ENCODE measurements around the gene EVX2. TPM values are rescaled to one million over a fixed set of nuclear protein-coding genes. Genes with fewer than 3 reads are reported as not detected.

Gene EVX2
- total and polyA plus RNA-seq, 2 of the 4 experiments (the other 2 are of a cell fraction): not detected

DNA sequence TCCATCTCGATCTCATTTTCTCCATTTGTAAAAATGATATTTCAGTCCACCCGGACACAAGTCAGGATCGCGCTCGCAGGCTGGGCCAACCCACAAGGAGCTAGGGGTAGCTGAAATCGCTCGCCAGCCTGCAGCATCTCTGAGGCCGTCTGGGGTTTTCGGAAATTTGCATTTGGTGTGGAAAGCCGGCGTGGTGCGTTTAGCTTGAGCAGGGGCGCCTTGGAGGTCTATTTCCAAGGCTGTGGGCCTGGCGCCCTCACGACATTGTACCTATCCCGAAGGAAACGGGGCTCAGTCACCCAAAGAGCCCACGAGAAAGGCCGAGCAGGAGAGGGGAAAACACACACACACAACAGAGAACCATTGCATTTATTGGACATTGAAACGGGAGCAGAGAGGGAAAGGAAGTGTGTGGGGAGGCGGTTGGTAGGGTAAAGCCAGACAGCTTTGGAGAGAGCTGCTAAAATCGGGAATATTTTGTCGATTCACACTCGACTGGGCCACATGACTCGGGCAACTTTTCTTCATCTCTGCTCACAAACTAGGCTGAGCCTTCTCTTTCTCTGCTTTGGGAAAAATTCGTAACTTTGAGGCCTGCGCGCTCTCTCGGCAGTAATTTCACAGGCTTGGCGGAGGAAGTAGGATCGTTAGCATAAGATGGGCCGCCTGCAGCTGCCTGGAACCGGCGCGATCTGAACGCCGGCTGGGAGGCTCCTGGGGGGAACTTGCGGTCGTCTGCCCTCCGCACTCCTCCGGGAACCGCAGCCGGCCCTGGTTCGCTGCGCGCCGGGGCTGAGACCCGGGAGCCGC lies 44.6 kb upstream of the EVX2 start:
- no peak overlapping the region for H3K4me2 ChIP-seq (ENCODE audit: low read depth, low read length)
- no peaks in the 10 kb centered on the region; the same call in 1 of the 2 replicates for H3K9me3 ChIP-seq (ENCODE audit: control insufficient read depth, insufficient read depth, low read length)
- intact Hi-C loops (cut with micrococcal nuclease) (no loop called here), in situ Hi-C loops (cut with MboI; ENCODE audit: low sequenced_read_pairs) (loop anchor here (5.0 to 10.0 kb wide), 4 partner anchors 326 to 1026 kb away; no protein-coding TSS in a partner anchor), dilution Hi-C loops (cut with HindIII; ENCODE audit: low sequenced_read_pairs, unreplicated experiment) (no loop called here)
- H2BK20ac ChIP-seq (ENCODE audit: low read depth, low read length): no peak overlapping the region
- H3K14ac ChIP-seq (replicated peaks; ENCODE audit: low read depth, low read length): no peak overlapping the region
- H4K5ac ChIP-seq (ENCODE audit: low read depth, low read length): no peak overlapping the region
- no peak overlapping the region for H2BK5ac ChIP-seq (ENCODE audit: low read depth, low read length, poor library complexity, severe bottlenecking)
- no peak overlapping the region for H3K4ac ChIP-seq (ENCODE audit: low read depth, low read length)
- ChIA-PET CTCF (interaction anchor here (0.6 to 3.7 kb wide), 9 partner anchors 323 to 1033 kb away, joined by 3 to 22 read pairs (median 5); no protein-coding TSS in a partner anchor), POLR2A (ENCODE audit: unreplicated experiment) (no interaction called here)
- 0% methylated on average over 1 of the region's 49 CpGs; no CpG with 5 or more reads in 1 of the 2 experiments for WGBS, 2 experiments (ENCODE audit: extremely low coverage in 2 of 2, insufficient read length in 1 of 2)
- no peak overlapping the region for H2AK9ac ChIP-seq (replicated peaks; ENCODE audit: low read depth, low read length, poor library complexity)
- no peak overlapping the region for H3K56ac ChIP-seq (ENCODE audit: extremely low read depth, insufficient read depth, low read length)
- no peak for DNase-seq
- no peak overlapping the region for H2BK120ac ChIP-seq (ENCODE audit: low read depth, low read length)
- no peak overlapping the region for H3K18ac ChIP-seq (ENCODE audit: low read depth, low read length)
- H3K27me3 ChIP-seq (ENCODE audit: control insufficient read depth, insufficient read depth, low read length): peaks cover 87% of the 10 kb centered on the region
- no peak overlapping the region for H3K9ac ChIP-seq (ENCODE audit: low read depth, low read length)
- H4K91ac ChIP-seq (ENCODE audit: insufficient read depth, low read depth, low read length): no peak overlapping the region
- no peaks in the 10 kb centered on the region; the same call in 1 of the 2 replicates for H4K20me1 ChIP-seq (ENCODE audit: insufficient read depth, low read length)
- H3K79me1 ChIP-seq (ENCODE audit: low read depth in 1 of 2, low read length in 2 of 2): no peaks in the 10 kb centered on the region
- ATAC-seq (ENCODE audit: low read depth): no peak
- H3K4me3 ChIP-seq (ENCODE audit: insufficient read depth, low read depth, low read length): no peak overlapping the region
- H3K36me3 ChIP-seq (ENCODE audit: control insufficient read depth, insufficient read depth, low read length): no peaks in the 10 kb centered on the region
- H3K27ac ChIP-seq (ENCODE audit: insufficient read depth, low read length): no peak overlapping the region
- H2AK5ac ChIP-seq (ENCODE audit: low read depth, low read length): no peak overlapping the region
- BruUV-seq (replicated peaks): no TSS peak
- no peak overlapping the region for H2BK15ac ChIP-seq (ENCODE audit: low read depth, low read length)
- H2AFZ ChIP-seq (replicated peaks; ENCODE audit: low read length, poor library complexity): peak overlapping the region; percentile 34
- no peak overlapping the region; the same call in 1 of the 2 replicates for H3K23ac ChIP-seq (ENCODE audit: low read depth, low read length)
- no peak overlapping the region for H4K8ac ChIP-seq (ENCODE audit: low read depth in 2 of 2, low read length in 2 of 2)
- no peaks in the 10 kb centered on the region for H3K4me1 ChIP-seq (ENCODE audit: control insufficient read depth, insufficient read depth, low read length)
- H3K9me1 ChIP-seq (ENCODE audit: insufficient read depth, low read length): no peaks in the 10 kb centered on the region
- TF ChIP-seq MAFK (IDR thresholded peaks at IDR 0.05; ENCODE audit: low read depth, low read length) (no peak), RCOR1 (IDR thresholded peaks at IDR 0.05; ENCODE audit: insufficient replicate concordance, low read length) (no peak), CEBPB (IDR thresholded peaks at IDR 0.05; ENCODE audit: low read depth, low read length) (no peak), NFE2L2 (IDR thresholded peaks at IDR 0.05; ENCODE audit: low read depth, low read length) (no peak), BHLHE40 (IDR thresholded peaks at IDR 0.05; ENCODE audit: low read depth, low read length) (no peak), MAZ (IDR thresholded peaks at IDR 0.05; ENCODE audit: borderline replicate concordance, low read depth, low read length) (no peak), FOS (IDR thresholded peaks at IDR 0.05; ENCODE audit: low read depth, low read length) (no peak), RAD21 (IDR thresholded peaks at IDR 0.05; ENCODE audit: low read length) (no peak), POLR2A (IDR thresholded peaks at IDR 0.05; ENCODE audit: low read depth, low read length) (no peak), MXI1 (IDR thresholded peaks at IDR 0.05; ENCODE audit: borderline replicate concordance, low read depth, low read length) (no peak), RFX5 (IDR thresholded peaks at IDR 0.05; ENCODE audit: low read depth, low read length) (no peak), CHD1 (IDR thresholded peaks at IDR 0.05; ENCODE audit: low read depth, low read length) (no peak)
- TF ChIP-seq, protein P1, sequence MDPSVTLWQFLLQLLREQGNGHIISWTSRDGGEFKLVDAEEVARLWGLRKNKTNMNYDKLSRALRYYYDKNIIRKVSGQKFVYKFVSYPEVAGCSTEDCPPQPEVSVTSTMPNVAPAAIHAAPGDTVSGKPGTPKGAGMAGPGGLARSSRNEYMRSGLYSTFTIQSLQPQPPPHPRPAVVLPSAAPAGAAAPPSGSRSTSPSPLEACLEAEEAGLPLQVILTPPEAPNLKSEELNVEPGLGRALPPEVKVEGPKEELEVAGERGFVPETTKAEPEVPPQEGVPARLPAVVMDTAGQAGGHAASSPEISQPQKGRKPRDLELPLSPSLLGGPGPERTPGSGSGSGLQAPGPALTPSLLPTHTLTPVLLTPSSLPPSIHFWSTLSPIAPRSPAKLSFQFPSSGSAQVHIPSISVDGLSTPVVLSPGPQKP (IDR thresholded peaks at IDR 0.05; ENCODE audit: borderline replicate concordance, low read depth, low read length): no peak
- TF ChIP-seq, protein P2, sequence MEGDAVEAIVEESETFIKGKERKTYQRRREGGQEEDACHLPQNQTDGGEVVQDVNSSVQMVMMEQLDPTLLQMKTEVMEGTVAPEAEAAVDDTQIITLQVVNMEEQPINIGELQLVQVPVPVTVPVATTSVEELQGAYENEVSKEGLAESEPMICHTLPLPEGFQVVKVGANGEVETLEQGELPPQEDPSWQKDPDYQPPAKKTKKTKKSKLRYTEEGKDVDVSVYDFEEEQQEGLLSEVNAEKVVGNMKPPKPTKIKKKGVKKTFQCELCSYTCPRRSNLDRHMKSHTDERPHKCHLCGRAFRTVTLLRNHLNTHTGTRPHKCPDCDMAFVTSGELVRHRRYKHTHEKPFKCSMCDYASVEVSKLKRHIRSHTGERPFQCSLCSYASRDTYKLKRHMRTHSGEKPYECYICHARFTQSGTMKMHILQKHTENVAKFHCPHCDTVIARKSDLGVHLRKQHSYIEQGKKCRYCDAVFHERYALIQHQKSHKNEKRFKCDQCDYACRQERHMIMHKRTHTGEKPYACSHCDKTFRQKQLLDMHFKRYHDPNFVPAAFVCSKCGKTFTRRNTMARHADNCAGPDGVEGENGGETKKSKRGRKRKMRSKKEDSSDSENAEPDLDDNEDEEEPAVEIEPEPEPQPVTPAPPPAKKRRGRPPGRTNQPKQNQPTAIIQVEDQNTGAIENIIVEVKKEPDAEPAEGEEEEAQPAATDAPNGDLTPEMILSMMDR (conservative IDR thresholded peaks at IDR 0.05; ENCODE audit: low read depth, low read length): no peak
- TF ChIP-seq, protein P3, sequence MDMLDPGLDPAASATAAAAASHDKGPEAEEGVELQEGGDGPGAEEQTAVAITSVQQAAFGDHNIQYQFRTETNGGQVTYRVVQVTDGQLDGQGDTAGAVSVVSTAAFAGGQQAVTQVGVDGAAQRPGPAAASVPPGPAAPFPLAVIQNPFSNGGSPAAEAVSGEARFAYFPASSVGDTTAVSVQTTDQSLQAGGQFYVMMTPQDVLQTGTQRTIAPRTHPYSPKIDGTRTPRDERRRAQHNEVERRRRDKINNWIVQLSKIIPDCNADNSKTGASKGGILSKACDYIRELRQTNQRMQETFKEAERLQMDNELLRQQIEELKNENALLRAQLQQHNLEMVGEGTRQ (IDR thresholded peaks at IDR 0.05; ENCODE audit: low read depth, low read length): no peak

Data from IMR-90 (cell line).